ENCODE data around the gene PACSIN1. TPM values are rescaled to one million over a fixed set of nuclear protein-coding genes. Genes with fewer than 3 reads are reported as not detected.

PACSIN1 gene
- total RNA-seq, 4 donors from 2014 or later, result 0.11 to 0.40 TPM; not detected in 2

DNA sequence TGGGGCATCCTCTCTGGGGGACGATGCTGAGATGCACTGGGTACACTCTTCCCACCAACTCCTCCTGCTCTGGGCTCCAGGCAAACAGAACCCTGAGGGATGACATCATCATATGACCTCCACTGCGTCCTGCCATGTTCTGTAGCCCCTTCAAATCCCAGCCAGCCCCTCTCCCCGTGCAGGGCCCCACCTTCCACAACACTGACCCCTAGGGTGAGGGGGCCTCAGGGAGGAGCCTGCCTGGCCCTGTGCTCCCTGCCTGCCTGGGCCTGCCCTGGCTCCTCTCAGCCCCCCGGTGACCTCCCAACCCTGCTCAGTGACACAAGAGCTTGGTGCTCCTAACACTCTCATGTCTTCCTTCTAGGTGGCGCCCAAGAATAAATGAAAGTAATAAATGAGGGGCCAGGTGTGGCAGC, 99.9 kb downstream of the PACSIN1 start:
- Histone ChIP-seq H3K4me3 (no peak overlapping the region), H3K27me3 (peaks cover 25% of the 10 kb centered on the region), H3K36me3 (no peaks in the 10 kb centered on the region), H3K4me1 (no peaks in the 10 kb centered on the region), H3K9me3 (no peaks in the 10 kb centered on the region), H3K27ac (no peak overlapping the region)
- TF ChIP-seq, protein P1, sequence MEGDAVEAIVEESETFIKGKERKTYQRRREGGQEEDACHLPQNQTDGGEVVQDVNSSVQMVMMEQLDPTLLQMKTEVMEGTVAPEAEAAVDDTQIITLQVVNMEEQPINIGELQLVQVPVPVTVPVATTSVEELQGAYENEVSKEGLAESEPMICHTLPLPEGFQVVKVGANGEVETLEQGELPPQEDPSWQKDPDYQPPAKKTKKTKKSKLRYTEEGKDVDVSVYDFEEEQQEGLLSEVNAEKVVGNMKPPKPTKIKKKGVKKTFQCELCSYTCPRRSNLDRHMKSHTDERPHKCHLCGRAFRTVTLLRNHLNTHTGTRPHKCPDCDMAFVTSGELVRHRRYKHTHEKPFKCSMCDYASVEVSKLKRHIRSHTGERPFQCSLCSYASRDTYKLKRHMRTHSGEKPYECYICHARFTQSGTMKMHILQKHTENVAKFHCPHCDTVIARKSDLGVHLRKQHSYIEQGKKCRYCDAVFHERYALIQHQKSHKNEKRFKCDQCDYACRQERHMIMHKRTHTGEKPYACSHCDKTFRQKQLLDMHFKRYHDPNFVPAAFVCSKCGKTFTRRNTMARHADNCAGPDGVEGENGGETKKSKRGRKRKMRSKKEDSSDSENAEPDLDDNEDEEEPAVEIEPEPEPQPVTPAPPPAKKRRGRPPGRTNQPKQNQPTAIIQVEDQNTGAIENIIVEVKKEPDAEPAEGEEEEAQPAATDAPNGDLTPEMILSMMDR (IDR thresholded peaks at IDR 0.05), result no peak
- TF ChIP-seq EP300 (IDR thresholded peaks at IDR 0.05), result no peak
- no peak for TF ChIP-seq POLR2AphosphoS5 (IDR thresholded peaks at IDR 0.05)
- no peak for TF ChIP-seq POLR2A (IDR thresholded peaks at IDR 0.05)
- 54% methylated on average over 5 of the region's 5 CpGs for WGBS
- DNase-seq (ENCODE audit: low spot score in 2 of 2), result no peak

DNA sequence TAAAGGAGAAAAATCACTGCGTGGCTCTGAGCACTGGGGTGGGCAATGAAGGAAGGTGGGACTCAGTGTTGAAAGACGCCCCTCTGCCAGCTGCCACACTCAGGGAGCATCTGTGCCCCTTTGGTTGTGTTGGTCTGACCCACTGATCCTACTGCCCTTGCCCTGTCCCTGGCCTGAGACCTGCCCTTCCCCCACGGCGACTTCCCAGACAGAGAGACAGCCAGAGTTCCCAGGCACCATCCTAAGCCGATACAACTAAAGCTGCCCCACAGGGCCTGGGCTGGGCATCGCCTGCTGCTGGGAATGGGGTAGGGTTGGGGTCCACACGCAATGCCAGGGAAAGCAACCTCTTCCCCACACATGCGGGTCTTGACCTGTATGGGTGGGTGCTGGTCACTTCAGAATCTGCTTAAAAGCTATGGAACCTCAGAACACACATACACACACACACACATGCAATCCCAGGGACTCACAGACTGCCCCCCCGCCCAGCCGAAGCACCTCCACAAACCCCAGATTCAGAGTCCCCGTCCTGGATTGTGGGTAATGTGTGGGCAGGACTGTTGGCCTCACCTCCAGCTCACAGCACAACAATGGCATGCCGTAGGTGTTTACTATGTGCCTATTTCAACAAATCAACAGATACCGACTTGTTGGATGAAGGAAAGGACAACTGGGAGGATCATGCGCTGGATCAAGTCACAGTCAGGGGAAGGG, 101.1 kb downstream of the PACSIN1 start:
- no peak overlapping the region for H3K27ac ChIP-seq
- DNase-seq (ENCODE audit: low spot score in 2 of 2), result no peak
- WGBS, result 81% methylated on average over 13 of the region's 14 CpGs
- no peaks in the 10 kb centered on the region for H3K4me1 ChIP-seq
- H3K4me3 ChIP-seq, result no peak overlapping the region
- H3K36me3 ChIP-seq, result no peaks in the 10 kb centered on the region
- TF ChIP-seq POLR2AphosphoS5 (IDR thresholded peaks at IDR 0.05), result no peak
- TF ChIP-seq POLR2A (IDR thresholded peaks at IDR 0.05), result no peak
- no peak for TF ChIP-seq EP300 (IDR thresholded peaks at IDR 0.05)
- H3K27me3 ChIP-seq, result peaks cover 25% of the 10 kb centered on the region
- H3K9me3 ChIP-seq, result no peaks in the 10 kb centered on the region

GRCh38 chr6:34568341-34569201, 102.7 kb downstream of the PACSIN1 start:
- no peak for DNase-seq (ENCODE audit: low spot score in 2 of 2)
- Histone ChIP-seq H3K27ac (no peak overlapping the region), H3K4me3 (no peak overlapping the region), H3K9me3 (no peaks in the 10 kb centered on the region), H3K36me3 (no peaks in the 10 kb centered on the region), H3K27me3 (peaks cover 19% of the 10 kb centered on the region), H3K4me1 (no peaks in the 10 kb centered on the region)
- TF ChIP-seq POLR2AphosphoS5 (IDR thresholded peaks at IDR 0.05), result no peak
- WGBS, result 63% methylated on average over 7 of the region's 12 CpGs

DNA sequence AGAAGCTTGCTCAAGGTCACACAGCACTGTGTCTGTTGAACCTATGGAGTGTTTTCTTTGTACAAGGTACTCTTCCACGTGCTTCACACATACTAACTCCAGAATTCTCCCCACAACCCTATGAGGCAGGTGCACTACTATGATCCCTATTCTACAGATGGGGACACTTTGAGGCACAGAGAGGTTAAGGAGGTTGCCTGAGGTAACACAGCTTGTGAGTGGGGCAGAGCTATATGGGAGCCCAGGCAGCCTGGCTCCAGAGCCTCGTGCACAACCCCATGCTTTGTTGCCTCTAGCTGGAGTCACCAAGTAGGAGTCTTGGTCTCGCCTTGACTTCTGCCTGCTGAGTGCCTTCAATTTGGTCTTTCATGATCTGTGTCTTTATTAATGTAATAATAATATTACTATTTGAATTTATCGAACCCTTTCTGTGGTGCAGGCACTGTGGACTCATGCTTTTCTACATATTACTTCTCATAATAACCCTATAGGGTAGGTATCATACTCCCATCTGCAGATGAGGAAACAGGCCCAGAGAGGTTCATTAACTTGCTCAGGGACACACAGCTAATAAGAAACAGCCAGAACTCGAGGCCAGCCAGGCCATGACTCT, 103.6 kb downstream of the PACSIN1 start:
- TF ChIP-seq POLR2A (IDR thresholded peaks at IDR 0.05) (no peak), EP300 (IDR thresholded peaks at IDR 0.05) (no peak), POLR2AphosphoS5 (IDR thresholded peaks at IDR 0.05) (no peak)
- TF ChIP-seq, protein P1 (IDR thresholded peaks at IDR 0.05), result no peak
- H3K27me3 ChIP-seq, result peaks cover 19% of the 10 kb centered on the region
- H3K36me3 ChIP-seq, result no peaks in the 10 kb centered on the region
- H3K9me3 ChIP-seq, result no peaks in the 10 kb centered on the region
- H3K4me3 ChIP-seq, result no peak overlapping the region
- no peaks in the 10 kb centered on the region for H3K4me1 ChIP-seq
- 72% methylated on average over 5 of the region's 5 CpGs for WGBS
- no peak overlapping the region for H3K27ac ChIP-seq
- DNase-seq (ENCODE audit: low spot score in 2 of 2), result no peak

DNA sequence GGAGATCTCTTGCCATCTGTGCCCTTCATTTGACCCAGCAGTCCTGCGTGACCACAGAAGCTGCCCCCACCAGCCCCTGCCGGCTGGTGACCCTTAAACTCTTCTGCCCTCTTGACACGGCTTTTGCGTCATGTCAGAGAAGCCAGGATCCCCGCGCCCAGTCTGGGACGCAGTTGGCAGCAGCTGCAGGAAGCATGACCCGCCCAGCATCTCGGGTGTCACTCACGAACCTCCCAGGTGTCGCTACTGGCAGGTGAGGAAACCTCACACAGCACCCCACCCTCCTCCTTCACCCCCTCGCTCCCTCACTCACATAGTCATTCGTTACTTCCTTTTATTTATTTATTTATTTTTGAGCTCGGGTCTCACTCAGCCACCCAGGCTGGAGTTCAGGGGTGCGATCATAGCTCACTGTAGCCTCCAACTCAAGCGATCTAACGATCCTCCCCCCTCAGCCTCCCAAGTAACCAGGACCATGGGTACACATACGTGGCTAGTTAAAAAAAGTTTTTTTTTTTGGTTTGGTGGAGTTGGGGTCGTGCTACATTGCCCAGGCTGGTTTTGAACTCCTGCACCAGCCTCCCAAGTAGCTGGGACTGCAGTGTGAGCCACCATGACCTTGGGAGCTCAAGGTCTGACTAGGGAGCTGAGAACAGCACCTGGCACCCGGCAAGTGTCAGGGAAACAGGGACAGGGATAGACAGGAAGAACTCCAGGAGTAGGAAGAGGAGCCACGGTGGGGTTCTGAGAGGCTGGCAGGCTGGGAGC, 104.4 kb downstream of the PACSIN1 start:
- Histone ChIP-seq H3K36me3 (no peaks in the 10 kb centered on the region), H3K4me1 (no peaks in the 10 kb centered on the region), H3K27ac (no peak overlapping the region), H3K27me3 (peaks cover 19% of the 10 kb centered on the region), H3K9me3 (no peaks in the 10 kb centered on the region), H3K4me3 (no peak overlapping the region)
- TF ChIP-seq EP300 (IDR thresholded peaks at IDR 0.05) (no peak), POLR2A (IDR thresholded peaks at IDR 0.05) (no peak), POLR2AphosphoS5 (IDR thresholded peaks at IDR 0.05) (no peak)
- TF ChIP-seq, protein P1 (IDR thresholded peaks at IDR 0.05), result no peak
- 64% methylated on average over 21 of the region's 21 CpGs for WGBS
- DNase-seq (ENCODE audit: low spot score in 2 of 2), result no peak
